ENCODE results near the gene KLF2.
A peak's percentile ranks its signal among the peaks of the same experiment; 100 is the strongest.

KLF2 gene

DNA sequence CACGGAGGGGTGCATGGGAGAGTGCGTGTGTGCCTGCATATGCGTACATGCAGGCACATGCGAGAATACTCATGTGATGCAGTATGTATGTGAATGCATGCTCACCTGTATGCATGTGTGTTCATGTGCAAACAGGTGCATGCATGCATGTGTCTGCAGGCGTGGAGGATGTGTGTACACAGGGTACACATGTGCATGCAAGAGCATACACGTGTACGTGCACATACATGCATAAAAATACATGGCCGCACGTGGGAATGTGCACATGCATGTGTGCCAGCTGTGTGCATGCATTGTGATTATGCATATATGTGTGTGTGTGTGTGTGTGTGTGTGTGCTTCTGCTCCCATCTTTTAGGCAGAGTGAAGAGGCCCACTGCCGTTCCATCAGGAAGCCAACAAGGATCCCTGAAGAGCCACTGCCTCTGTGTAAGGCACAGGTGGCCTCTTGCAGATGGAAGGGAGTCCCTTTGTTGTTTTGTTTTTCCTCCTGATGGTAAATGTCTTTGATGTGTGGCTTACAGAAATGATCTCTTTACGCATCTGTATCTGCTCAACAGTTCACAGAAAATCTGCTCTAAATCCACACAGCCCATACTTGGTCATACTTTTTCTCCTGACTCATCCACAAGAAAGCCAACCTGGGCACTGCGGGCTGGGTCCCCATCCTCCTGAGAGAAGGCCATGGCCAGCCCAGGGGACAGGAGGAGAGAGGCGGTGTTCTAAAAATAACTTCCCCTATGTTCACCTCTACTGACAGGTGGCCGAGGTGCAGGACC lies 50.7 kb downstream of the KLF2 start:
- TF ChIP-seq, protein P1, sequence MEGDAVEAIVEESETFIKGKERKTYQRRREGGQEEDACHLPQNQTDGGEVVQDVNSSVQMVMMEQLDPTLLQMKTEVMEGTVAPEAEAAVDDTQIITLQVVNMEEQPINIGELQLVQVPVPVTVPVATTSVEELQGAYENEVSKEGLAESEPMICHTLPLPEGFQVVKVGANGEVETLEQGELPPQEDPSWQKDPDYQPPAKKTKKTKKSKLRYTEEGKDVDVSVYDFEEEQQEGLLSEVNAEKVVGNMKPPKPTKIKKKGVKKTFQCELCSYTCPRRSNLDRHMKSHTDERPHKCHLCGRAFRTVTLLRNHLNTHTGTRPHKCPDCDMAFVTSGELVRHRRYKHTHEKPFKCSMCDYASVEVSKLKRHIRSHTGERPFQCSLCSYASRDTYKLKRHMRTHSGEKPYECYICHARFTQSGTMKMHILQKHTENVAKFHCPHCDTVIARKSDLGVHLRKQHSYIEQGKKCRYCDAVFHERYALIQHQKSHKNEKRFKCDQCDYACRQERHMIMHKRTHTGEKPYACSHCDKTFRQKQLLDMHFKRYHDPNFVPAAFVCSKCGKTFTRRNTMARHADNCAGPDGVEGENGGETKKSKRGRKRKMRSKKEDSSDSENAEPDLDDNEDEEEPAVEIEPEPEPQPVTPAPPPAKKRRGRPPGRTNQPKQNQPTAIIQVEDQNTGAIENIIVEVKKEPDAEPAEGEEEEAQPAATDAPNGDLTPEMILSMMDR (IDR thresholded peaks at IDR 0.05; ENCODE audit: unreplicated experiment in 3 of 3), result no peak
- Mint-ChIP-seq H3K9me3 (no peaks in the 10 kb centered on the region), H3K4me1 (peaks cover 22% of the 10 kb centered on the region), H3K27ac (no peak overlapping the region), H3K4me3 (no peak overlapping the region), H3K36me3 (ENCODE audit: low read depth) (peaks cover 31% of the 10 kb centered on the region), H3K27me3 (ENCODE audit: low read depth) (peaks cover 5% of the 10 kb centered on the region)

DNA sequence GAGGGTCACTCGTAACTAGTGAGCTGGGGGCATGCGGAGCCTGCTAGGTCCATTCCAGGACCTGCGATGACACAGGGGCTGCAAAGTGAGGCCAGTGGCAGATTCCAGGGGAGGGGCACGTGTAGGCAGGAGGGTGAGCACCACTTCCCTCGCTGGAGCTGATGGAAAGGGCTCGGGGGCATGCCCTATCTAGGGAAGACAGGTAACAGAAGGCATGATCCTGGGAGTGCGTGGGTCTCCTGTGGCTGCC lies 51.2 kb downstream of the KLF2 start:
- peaks cover 30% of the 10 kb centered on the region for H3K36me3 Mint-ChIP-seq (ENCODE audit: low read depth)
- no peak overlapping the region for H3K4me3 Mint-ChIP-seq
- H3K4me1 Mint-ChIP-seq, result peaks cover 17% of the 10 kb centered on the region
- H3K9me3 Mint-ChIP-seq, result no peaks in the 10 kb centered on the region
- no peaks in the 10 kb centered on the region for H3K27me3 Mint-ChIP-seq (ENCODE audit: low read depth)
- H3K27ac Mint-ChIP-seq, result no peak overlapping the region
- TF ChIP-seq, protein P1 (IDR thresholded peaks at IDR 0.05; ENCODE audit: unreplicated experiment in 3 of 3), result no peak

DNA sequence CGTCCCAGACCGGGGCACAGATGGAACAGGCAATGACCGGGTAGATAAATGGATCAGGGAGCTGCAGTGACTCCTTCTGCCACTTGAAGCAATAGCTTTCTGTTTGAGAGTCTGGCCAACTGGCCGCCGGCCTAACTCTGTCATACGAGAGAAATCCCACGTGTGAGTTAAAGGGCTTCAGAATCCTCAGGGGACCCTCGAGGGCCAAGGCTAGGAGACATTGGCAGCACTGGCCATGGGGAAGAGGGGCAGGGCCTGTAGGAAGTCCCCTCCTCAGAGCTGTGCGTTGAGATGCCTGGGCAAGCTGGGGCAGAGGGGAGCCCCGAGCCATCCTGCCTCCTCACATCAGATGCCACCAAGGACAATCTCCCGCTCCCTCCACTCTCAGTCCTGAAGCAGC lies 51.6 kb downstream of the KLF2 start:
- H3K4me3 Mint-ChIP-seq, result no peak overlapping the region
- peaks cover 13% of the 10 kb centered on the region for H3K4me1 Mint-ChIP-seq
- no peaks in the 10 kb centered on the region for H3K27me3 Mint-ChIP-seq (ENCODE audit: low read depth)
- H3K27ac Mint-ChIP-seq, result no peak overlapping the region
- no peaks in the 10 kb centered on the region for H3K9me3 Mint-ChIP-seq
- H3K36me3 Mint-ChIP-seq (ENCODE audit: low read depth), result peaks cover 26% of the 10 kb centered on the region
- TF ChIP-seq, protein P1 (IDR thresholded peaks at IDR 0.05; ENCODE audit: unreplicated experiment in 3 of 3), result no peak

DNA sequence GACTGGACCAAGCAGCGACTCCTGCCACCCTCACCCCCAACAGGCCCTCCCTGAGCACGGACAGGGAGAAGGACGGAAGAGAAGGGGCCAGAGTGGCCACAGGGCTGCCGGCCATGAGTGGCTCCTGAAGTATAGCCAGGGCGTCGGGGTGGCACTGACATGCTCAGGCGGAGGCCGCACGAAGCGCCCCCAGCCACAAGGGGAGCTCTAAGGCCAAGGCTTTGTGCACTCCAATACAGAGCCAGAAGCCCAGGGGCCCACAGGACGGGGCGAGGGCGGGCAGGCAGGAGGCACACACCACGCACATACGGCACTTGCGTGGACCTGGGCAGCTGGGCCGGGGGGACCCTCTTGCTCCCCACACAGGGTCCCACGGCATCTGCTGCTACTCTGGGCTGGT lies 52.0 kb downstream of the KLF2 start:
- Mint-ChIP-seq H3K27ac (no peak overlapping the region), H3K36me3 (ENCODE audit: low read depth) (peaks cover 24% of the 10 kb centered on the region), H3K4me3 (no peak overlapping the region), H3K4me1 (peaks cover 9% of the 10 kb centered on the region), H3K27me3 (ENCODE audit: low read depth) (no peaks in the 10 kb centered on the region), H3K9me3 (no peaks in the 10 kb centered on the region)
- TF ChIP-seq, protein P1 (IDR thresholded peaks at IDR 0.05; ENCODE audit: unreplicated experiment in 3 of 3), result peak in 2 of 3 experiments; percentile 21 to 29

DNA sequence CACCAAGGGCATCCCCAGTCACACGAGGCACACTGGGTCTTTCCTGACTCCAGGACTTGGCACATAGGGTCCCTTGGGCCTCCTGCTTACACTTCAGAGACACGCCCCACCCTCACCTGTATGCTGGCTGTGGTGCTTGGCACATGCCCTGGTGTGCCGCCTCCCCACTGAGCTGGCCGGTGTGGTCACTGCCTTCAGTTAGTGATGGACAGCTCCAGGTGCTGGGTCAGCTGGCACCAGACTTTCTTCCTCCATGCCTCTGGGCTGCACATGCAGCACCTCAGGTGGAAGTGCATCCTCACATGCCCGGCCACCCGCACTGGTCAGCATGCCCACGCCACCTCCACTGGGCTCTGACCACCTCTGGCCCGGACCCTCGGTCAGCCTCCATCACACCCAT lies 52.9 kb downstream of the KLF2 start:
- H3K4me3 Mint-ChIP-seq, result no peak overlapping the region
- no peaks in the 10 kb centered on the region for H3K9me3 Mint-ChIP-seq
- no peak overlapping the region for H3K27ac Mint-ChIP-seq
- H3K36me3 Mint-ChIP-seq (ENCODE audit: low read depth), result peaks cover 24% of the 10 kb centered on the region
- H3K27me3 Mint-ChIP-seq (ENCODE audit: low read depth), result no peaks in the 10 kb centered on the region
- peaks cover 13% of the 10 kb centered on the region for H3K4me1 Mint-ChIP-seq
- TF ChIP-seq, protein P1 (IDR thresholded peaks at IDR 0.05; ENCODE audit: unreplicated experiment in 3 of 3), result no peak

Measured in nephron (organoid).